Panc1 (cell line): Measurements from ENCODE around the gene CRNN.

ENCODE experiments used
- CTCF ChIP-seq: fragments of 450-650 bp; IDR thresholded peaks from 2 replicates; pipeline ENCODE4 v1.5.1; 2017; ENCODE audit warnings: mild to moderate bottlenecking
- REST ChIP-seq, 2 experiments: IDR thresholded peaks; 2 replicates each; pipeline ENCODE4 v1.6.1; 2011 to 2012; ENCODE audit warnings: low read depth in 2 of 2, control low read depth in 1 of 2, low read length in 1 of 2, mild to moderate bottlenecking in 1 of 2, moderate library complexity in 1 of 2; ENCODE audit not compliant: insufficient read depth in 1 of 2

- TF ChIP-seq CTCF (no peak), REST (IDR thresholded peaks at IDR 0.05; ENCODE audit: insufficient read depth in 1 of 2, low read depth in 2 of 2, low read length in 1 of 2) (no peak)
Observed at GRCh38 chr1:152359906-152360305, 54.2 kb downstream of the CRNN start, which contains the start of gene FLG2.
